AG04450 (cell line): Measurements from ENCODE around the gene ROCK2. TPM values are rescaled to one million over a fixed set of nuclear protein-coding genes. Genes with fewer than 3 reads are reported as not detected.
"Not testable (repeated sequence)": the region's sequence is repeated elsewhere in the genome, so short reads cannot be mapped to it uniquely, and the experiment has no call there.

Experiments
- CTCF ChIA-PET: fragments of 300-600, 350-600 bp; formaldehyde crosslinking; extraction: SDS; loops from one replicate; lab custom pipeline; 2022; ENCODE audit warnings: antibody characterized with exemption, inconsistent platforms; lab: Charles Lee
- POLR2A ChIA-PET: fragments of 350-600 bp; formaldehyde crosslinking; extraction: SDS; loops from one replicate; lab custom pipeline; 2021; ENCODE audit warnings: antibody characterized with exemption, inconsistent platforms; lab: Yijun Ruan, JAX
- DNase-seq: peaks from one replicate; pipeline ENCODE4 v3.0.0-alpha.2; 2011; ENCODE audit warnings: low read depth, low spot score
- H3K27ac ChIP-seq: one replicate; pipeline ENCODE4 v1.5.1; 2012; ENCODE audit warnings: low read depth, low read length, control low read depth
- H3K27me3 ChIP-seq: one replicate; pipeline ENCODE4 v1.6.0; 2012; ENCODE audit warnings: low read length; ENCODE audit not compliant: control insufficient read depth, insufficient read depth
- H3K4me3 ChIP-seq: 2 replicates; pipeline ENCODE4 v1.5.1; 2011; ENCODE audit warnings: mild to moderate bottlenecking, low read depth, low read length, control low read depth
- H3K9me3 ChIP-seq: 2 replicates; pipeline ENCODE4 v1.5.1; 2012; ENCODE audit warnings: low read length; ENCODE audit not compliant: control insufficient read depth, insufficient read depth
- CTCF ChIP-seq: IDR thresholded peaks from 2 replicates; pipeline ENCODE4 v1.5.1; 2011; ENCODE audit warnings: low read depth, low read length, control low read depth, inconsistent platforms
- polyA plus RNA-seq: library from polyadenylated mRNA; depleted of rRNA; stranded (reverse); fragments of >200 nt; gene quantifications from 2 replicates; pipeline ENCODE4 v1.2.3, GENCODE V29; 2011

Gene ROCK2
- polyA plus RNA-seq, 1 experiment: 28.2 TPM

- Histone ChIP-seq H3K27me3 (no peaks in the 10 kb centered on the region), H3K9me3 (no peaks in the 10 kb centered on the region), H3K27ac (no peak overlapping the region), H3K4me3 (no peak overlapping the region)
- TF ChIP-seq CTCF: no peak
- ChIA-PET POLR2A (interaction anchor here (0.7 kb wide), 1 partner anchor 99 kb away, joined by 11 read pairs; no protein-coding TSS in a partner anchor), CTCF (interaction anchor here (0.6 to 0.7 kb wide), 2 partner anchors 60 to 79 kb away, joined by 3 read pairs; no protein-coding TSS in a partner anchor)
- no peak for DNase-seq
Observed at GRCh38 chr2:11333427-11334183, 10.8 kb downstream of the ROCK2 start.

DNA sequence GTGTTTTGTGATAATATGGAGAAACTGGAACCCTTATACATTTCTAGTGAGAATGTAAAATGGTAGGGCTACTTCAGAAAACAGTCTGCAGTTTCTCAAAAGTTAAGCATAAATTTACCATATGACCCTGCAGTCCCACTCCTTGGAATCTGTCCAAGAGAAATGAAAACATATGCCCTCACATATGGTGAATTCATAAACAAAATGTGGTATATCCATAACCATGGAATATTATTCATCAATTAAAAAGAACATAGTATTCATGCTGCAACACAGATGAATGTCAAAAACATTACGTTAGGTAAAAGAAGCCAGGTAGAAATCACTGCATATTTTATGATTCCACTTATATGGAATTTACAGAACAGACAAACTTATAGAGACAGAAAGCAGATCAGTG lies 11.8 kb downstream of the ROCK2 start:
- POLR2A ChIA-PET: no interaction called here
- CTCF ChIA-PET: no interaction called here

GRCh38 chr2:11330457-11331142 lies 13.8 kb downstream of the ROCK2 start:
- no peaks in the 10 kb centered on the region for H3K9me3 ChIP-seq
- no peak for TF ChIP-seq CTCF
- H3K4me3 ChIP-seq: no peak overlapping the region
- ChIA-PET CTCF (no interaction called here), POLR2A (no interaction called here)
- H3K27ac ChIP-seq: no peak overlapping the region
- no peaks in the 10 kb centered on the region for H3K27me3 ChIP-seq
- DNase-seq: no peak

More for the DNA sequence above, 11.8 kb downstream of the ROCK2 start:
- Histone ChIP-seq H3K4me3 (no peak overlapping the region), H3K27ac (no peak overlapping the region), H3K9me3 (no peaks in the 10 kb centered on the region), H3K27me3 (no peaks in the 10 kb centered on the region)
- DNase-seq: no peak
- no peak for TF ChIP-seq CTCF

DNA sequence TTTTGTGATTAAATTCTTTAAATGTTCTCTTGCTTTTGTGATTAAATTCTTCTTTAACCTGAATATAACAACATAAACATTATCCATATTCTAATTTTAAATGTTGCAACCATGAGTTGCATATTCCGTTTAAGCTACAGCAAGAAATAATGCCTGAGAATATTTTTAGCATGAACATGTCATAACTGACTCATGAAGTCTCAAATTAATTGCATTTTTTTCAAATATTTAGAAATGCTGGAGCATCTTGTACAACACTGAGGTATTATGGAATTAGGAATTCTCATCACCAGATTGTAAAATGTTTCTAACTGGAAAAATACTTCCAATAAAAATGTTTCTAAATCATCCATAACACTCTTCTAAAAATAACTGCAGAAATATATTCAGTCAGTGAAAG lies 14.7 kb downstream of the ROCK2 start:
- no peak for DNase-seq
- Histone ChIP-seq H3K9me3 (no peaks in the 10 kb centered on the region), H3K4me3 (no peak overlapping the region), H3K27me3 (no peaks in the 10 kb centered on the region), H3K27ac (no peak overlapping the region)
- ChIA-PET CTCF (no interaction called here), POLR2A (no interaction called here)
- no peak for TF ChIP-seq CTCF

DNA sequence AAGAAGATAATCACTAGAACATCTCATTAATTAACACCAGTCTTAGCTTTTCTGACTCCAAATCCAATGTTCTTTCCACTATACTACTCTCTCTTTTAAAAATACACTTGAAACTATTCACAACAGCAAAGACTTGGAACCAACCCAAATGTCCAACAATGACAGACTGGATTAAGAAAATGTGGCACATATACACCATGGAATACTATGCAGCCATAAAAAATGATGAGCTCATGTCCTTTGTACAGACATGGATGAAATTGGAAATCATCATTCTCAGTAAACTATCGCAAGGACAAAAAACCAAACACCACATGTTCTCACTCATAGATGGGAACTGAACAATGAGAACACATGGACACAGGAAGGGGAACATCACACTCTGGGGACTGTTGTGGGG lies 15.9 kb downstream of the ROCK2 start:
- H3K27ac ChIP-seq, H3K27me3 ChIP-seq, H3K4me3 ChIP-seq, POLR2A ChIA-PET, DNase-seq, H3K9me3 ChIP-seq: not testable (repeated sequence)
- CTCF ChIA-PET: interaction anchor here (2.3 kb wide), 1 partner anchor 83 kb away, joined by 6 read pairs; no protein-coding TSS in a partner anchor
